ENCODE data around the gene SMPDL3B. TPM values are rescaled to one million over a fixed set of nuclear protein-coding genes. Genes with fewer than 3 reads are reported as not detected.
"Not testable (repeated sequence)": the region's sequence is repeated elsewhere in the genome, so short reads cannot be mapped to it uniquely, and the experiment has no call there.

SMPDL3B gene
- total RNA-seq, 1 donor from 2014 or later, result 0.64 TPM

GRCh38 chr1:27967884-27968466, 33.2 kb downstream of the SMPDL3B start:
- intact Hi-C loops (cut with micrococcal nuclease), result no loop called here

GRCh38 chr1:27968692-27969091, 33.9 kb downstream of the SMPDL3B start:
- intact Hi-C loops (cut with micrococcal nuclease), result no loop called here

GRCh38 chr1:27970401-27970800, 35.6 kb downstream of the SMPDL3B start:
- intact Hi-C loops (cut with micrococcal nuclease), result no loop called here

GRCh38 chr1:27971674-27972073, 36.9 kb downstream of the SMPDL3B start:
- intact Hi-C loops (cut with micrococcal nuclease), result no loop called here

GRCh38 chr1:27972141-27972540, 37.3 kb downstream of the SMPDL3B start:
- intact Hi-C loops (cut with micrococcal nuclease), result no loop called here

GRCh38 chr1:27973771-27974416, 39.1 kb downstream of the SMPDL3B start:
- intact Hi-C loops (cut with micrococcal nuclease), result no loop called here

GRCh38 chr1:27974417-27974781, 39.6 kb downstream of the SMPDL3B start:
- intact Hi-C loops (cut with micrococcal nuclease), result no loop called here

GRCh38 chr1:27979151-27979858, 44.5 kb downstream of the SMPDL3B start:
- intact Hi-C loops (cut with micrococcal nuclease), result loop anchor here (1.0 kb wide), 2 partner anchors 39 to 121 kb away; no protein-coding TSS in a partner anchor

GRCh38 chr1:27979859-27980201, 45.0 kb downstream of the SMPDL3B start:
- intact Hi-C loops (cut with micrococcal nuclease), result loop anchor here (1.0 kb wide), 2 partner anchors 40 to 122 kb away; no protein-coding TSS in a partner anchor

- intact Hi-C loops (cut with micrococcal nuclease), result no loop called here
Observed at GRCh38 chr1:27980216-27980845, 45.5 kb downstream of the SMPDL3B start.

GRCh38 chr1:27981145-27981544, 46.3 kb downstream of the SMPDL3B start:
- intact Hi-C loops (cut with micrococcal nuclease), result no loop called here

- intact Hi-C loops (cut with micrococcal nuclease), result no loop called here
Observed at GRCh38 chr1:27990920-27991537, 56.2 kb downstream of the SMPDL3B start.

GRCh38 chr1:27992276-27992675, 57.5 kb downstream of the SMPDL3B start:
- intact Hi-C loops (cut with micrococcal nuclease), result no loop called here

GRCh38 chr1:27993241-27993640, 58.4 kb downstream of the SMPDL3B start:
- intact Hi-C loops (cut with micrococcal nuclease), result no loop called here

GRCh38 chr1:27994060-27994459, 59.3 kb downstream of the SMPDL3B start:
- intact Hi-C loops (cut with micrococcal nuclease), result no loop called here

- intact Hi-C loops (cut with micrococcal nuclease), result not testable (repeated sequence)
Observed at GRCh38 chr1:27994526-27994925, 59.7 kb downstream of the SMPDL3B start.

- intact Hi-C loops (cut with micrococcal nuclease), result no loop called here
Observed at GRCh38 chr1:27999055-27999454, 64.3 kb downstream of the SMPDL3B start.

GRCh38 chr1:28002600-28002999, 67.8 kb downstream of the SMPDL3B start:
- intact Hi-C loops (cut with micrococcal nuclease), result no loop called here

- intact Hi-C loops (cut with micrococcal nuclease), result not testable (repeated sequence)
Observed at GRCh38 chr1:28003117-28003516, 68.3 kb downstream of the SMPDL3B start.
